GM12878 (cell line): ENCODE results near the gene MYLIP. TPM values are rescaled to one million over a fixed set of nuclear protein-coding genes. Genes with fewer than 3 reads are reported as not detected.

ENCODE experiments used
- ATF3 ChIP-seq: IDR thresholded peaks from 2 replicates; pipeline ENCODE4 v1.6.1; 2011; ENCODE audit warnings: low read depth, mild to moderate bottlenecking, low read length, moderate library complexity, borderline replicate concordance; ENCODE audit errors: extremely low read depth
- BCL3 ChIP-seq: IDR thresholded peaks from 2 replicates; pipeline ENCODE4 v1.6.1; 2011; ENCODE audit warnings: borderline replicate concordance, low read depth, mild to moderate bottlenecking, moderate library complexity, low read length; ENCODE audit not compliant: insufficient read depth, poor library complexity, severe bottlenecking
- CBX3 ChIP-seq: fragments of 200-600 bp; sonication (generic); IDR thresholded peaks from 2 replicates; pipeline ENCODE4 v1.6.1; 2016; ENCODE audit warnings: low read depth, borderline replicate concordance
- GABPA ChIP-seq: IDR thresholded peaks from 2 replicates; pipeline ENCODE4 v1.6.1; 2014; ENCODE audit warnings: antibody characterized with exemption, low read depth, mild to moderate bottlenecking, inconsistent platforms
- MAX ChIP-seq: IDR thresholded peaks from 2 replicates; pipeline ENCODE4 v1.6.1; 2012; ENCODE audit warnings: low read depth, low read length, improper control_type of control experiment
- MYB ChIP-seq: fragments of 150-350 bp; IDR thresholded peaks from 2 replicates; pipeline ENCODE4 v1.6.1; 2014; ENCODE audit warnings: mild to moderate bottlenecking, low read depth, low read length, borderline replicate concordance
- NKRF ChIP-seq: fragments of 450-650 bp; conservative IDR thresholded peaks from 2 replicates; pipeline ENCODE4 v1.6.1; 2017; ENCODE audit warnings: mild to moderate bottlenecking, moderate library complexity
- NR2F1 ChIP-seq: fragments of 450-650 bp; conservative IDR thresholded peaks from 2 replicates; pipeline ENCODE4 v1.6.1; 2017; ENCODE audit warnings: mild to moderate bottlenecking
- PAX5 ChIP-seq: IDR thresholded peaks from 2 replicates; pipeline ENCODE4 v1.6.1; 2011; ENCODE audit warnings: low read depth, low read length, borderline replicate concordance
- PKNOX1 ChIP-seq: fragments of 450-650 bp; IDR thresholded peaks from 2 replicates; pipeline ENCODE4 v1.6.1; 2016; ENCODE audit warnings: mild to moderate bottlenecking
- SIX5 ChIP-seq: IDR thresholded peaks from 2 replicates; pipeline ENCODE4 v1.6.1; 2011; ENCODE audit warnings: mild to moderate bottlenecking, low read depth, low read length, moderate library complexity; ENCODE audit not compliant: severe bottlenecking
- SPI1 ChIP-seq: IDR thresholded peaks from 2 replicates; pipeline ENCODE4 v1.6.1; 2011; ENCODE audit warnings: low read depth, mild to moderate bottlenecking, low read length, moderate library complexity, borderline replicate concordance; ENCODE audit not compliant: insufficient read depth
- STAT1 ChIP-seq: fragments of 450-650 bp; conservative IDR thresholded peaks from 2 replicates; pipeline ENCODE4 v1.6.1; 2014; ENCODE audit warnings: antibody characterized with exemption, mild to moderate bottlenecking
- SUPT20H ChIP-seq: IDR thresholded peaks from 2 replicates; pipeline ENCODE4 v1.6.1; 2011; ENCODE audit warnings: low read depth, mild to moderate bottlenecking, low read length, moderate library complexity, borderline replicate concordance; ENCODE audit not compliant: control insufficient read depth
- ZBTB40 ChIP-seq: fragments of 450-650 bp; IDR thresholded peaks from 2 replicates; pipeline ENCODE4 v1.6.1; 2016; ENCODE audit warnings: mild to moderate bottlenecking, moderate library complexity, borderline replicate concordance
- ZNF207 ChIP-seq: fragments of 450-650 bp; IDR thresholded peaks from 2 replicates; pipeline ENCODE4 v1.6.1; 2014; ENCODE audit warnings: antibody characterized with exemption, mild to moderate bottlenecking, borderline replicate concordance
- polyA plus RNA-seq, 11 experiments: library from polyadenylated mRNA; depleted of rRNA in 4 of 11; unstranded in 6 of 11; stranded (reverse) in 5 of 11; fragments of >200 nt; fragmentation: Nextera tagmentation in 4 of 11; fragmentation: Illumina TruSeq in 1 of 11; extraction: Ambion mirVana in 4 of 11; extraction: Trizol in 1 of 11; gene quantifications; 1 replicate in 1 of 11; 2 replicates in 10 of 11; pipeline versions ENCODE4 v1.2.1 to v1.2.3, GENCODE V29; 2011 to 2016; ENCODE audit warnings: inconsistent platforms in 2 of 11, missing spikeins in 2 of 11, low read depth in 1 of 11
- total RNA-seq, 4 experiments: library from RNA; depleted of rRNA in 3 of 4; stranded (reverse); fragments of >200 nt in 3 of 4; fragmentation: Illumina TruSeq in 1 of 4; extraction: Trizol in 1 of 4; gene quantifications; 2 replicates each; pipeline versions ENCODE4 v1.2.1 to v1.2.3, GENCODE V29; 2013 to 2021
- TF ChIP-seq, protein P1 (sequence below): fragments of 450-650 bp; IDR thresholded peaks from 2 replicates; pipeline ENCODE4 v1.6.1; 2017; ENCODE audit warnings: mild to moderate bottlenecking

Gene MYLIP
- total and polyA plus RNA-seq, 10 of the 15 experiments (the other 5 are each of a cell fraction or from before 2014, with no cell fraction given), result 5.3 to 123 (median 12.5) TPM

DNA sequence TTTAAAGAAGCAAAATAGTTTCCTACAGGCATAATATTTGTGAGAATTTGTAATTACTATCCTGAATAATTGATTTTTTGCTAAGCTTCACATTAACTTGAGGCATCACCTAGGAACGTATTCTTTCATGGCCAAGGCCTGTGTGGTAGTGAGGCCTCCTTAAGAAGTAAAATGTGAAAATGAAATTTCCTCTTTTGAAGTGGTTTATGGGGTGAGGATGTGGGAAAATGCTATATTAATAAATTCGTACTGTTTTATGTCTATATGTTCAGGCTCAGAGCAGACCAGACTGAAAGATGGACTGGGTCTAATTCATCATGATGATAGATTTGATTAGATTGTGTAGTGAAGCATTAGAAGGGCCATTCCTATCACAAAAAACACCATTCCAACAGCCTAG is 33.1 kb downstream of the MYLIP start (continued):
- TF ChIP-seq BCL3 (no peak), SPI1 (peak; percentile 33; the same call in 1 of the 2 replicates), SIX5 (no peak), NKRF (no peak), MAX (no peak), SUPT20H (no peak), ATF3 (no peak), MYB (no peak), CBX3 (no peak), GABPA (no peak), ZNF207 (no peak), PKNOX1 (no peak), STAT1 (no peak), PAX5 (no peak), NR2F1 (no peak), ZBTB40 (no peak)
- TF ChIP-seq, protein P1, sequence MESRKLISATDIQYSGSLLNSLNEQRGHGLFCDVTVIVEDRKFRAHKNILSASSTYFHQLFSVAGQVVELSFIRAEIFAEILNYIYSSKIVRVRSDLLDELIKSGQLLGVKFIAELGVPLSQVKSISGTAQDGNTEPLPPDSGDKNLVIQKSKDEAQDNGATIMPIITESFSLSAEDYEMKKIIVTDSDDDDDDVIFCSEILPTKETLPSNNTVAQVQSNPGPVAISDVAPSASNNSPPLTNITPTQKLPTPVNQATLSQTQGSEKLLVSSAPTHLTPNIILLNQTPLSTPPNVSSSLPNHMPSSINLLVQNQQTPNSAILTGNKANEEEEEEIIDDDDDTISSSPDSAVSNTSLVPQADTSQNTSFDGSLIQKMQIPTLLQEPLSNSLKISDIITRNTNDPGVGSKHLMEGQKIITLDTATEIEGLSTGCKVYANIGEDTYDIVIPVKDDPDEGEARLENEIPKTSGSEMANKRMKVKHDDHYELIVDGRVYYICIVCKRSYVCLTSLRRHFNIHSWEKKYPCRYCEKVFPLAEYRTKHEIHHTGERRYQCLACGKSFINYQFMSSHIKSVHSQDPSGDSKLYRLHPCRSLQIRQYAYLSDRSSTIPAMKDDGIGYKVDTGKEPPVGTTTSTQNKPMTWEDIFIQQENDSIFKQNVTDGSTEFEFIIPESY, result no peak
